NCI-H187 (cell line): ENCODE data around the gene CCDC201.

Source experiments
- DNase-seq, 2 experiments: peaks; one replicate each; lab custom pipeline; 2025; lab: John Stamatoyannopoulos, UW

The CCDC201 gene

GRCh38 chr7:45873035-45873354, at the start of gene CCDC201:
TSS of gene CCDC201 (minus strand) at chr7:45873082. CDS start at chr7:45873007, 75 bp downstream.
- no peak for DNase-seq

- DNase-seq = no peak
Measured at GRCh38 chr7:45921699-45922519, 49.0 kb upstream of the CCDC201 start.

- DNase-seq = no peak
Measured at GRCh38 chr7:45921381-45921698, 48.5 kb upstream of the CCDC201 start.

GRCh38 chr7:45920502-45921380, 47.9 kb upstream of the CCDC201 start, which contains the start of gene IGFBP3:
TSS of gene IGFBP3 (minus strand) at chr7:45921272. CDS start at chr7:45921140, 132 bp downstream.
- no peak for DNase-seq

GRCh38 chr7:45919993-45920459, 47.1 kb upstream of the CCDC201 start:
- no peak for DNase-seq

GRCh38 chr7:45919231-45919784, 46.4 kb upstream of the CCDC201 start:
- no peak for DNase-seq

- no peak for DNase-seq
Measured at GRCh38 chr7:45918556-45918955, 45.7 kb upstream of the CCDC201 start.

- DNase-seq = peak in 1 of 2 experiments; percentile 13
Measured at GRCh38 chr7:45917658-45918057, 44.8 kb upstream of the CCDC201 start.

- no peak for DNase-seq
Measured at GRCh38 chr7:45917064-45917463, 44.2 kb upstream of the CCDC201 start.

- no peak for DNase-seq
Measured at GRCh38 chr7:45915606-45916005, 42.7 kb upstream of the CCDC201 start.

GRCh38 chr7:45914911-45915310, 42.0 kb upstream of the CCDC201 start:
- DNase-seq = no peak

- no peak for DNase-seq
Measured at GRCh38 chr7:45912972-45913371, 40.1 kb upstream of the CCDC201 start.

- no peak for DNase-seq
Measured at GRCh38 chr7:45911311-45911710, 38.4 kb upstream of the CCDC201 start.

- DNase-seq = no peak
Measured at GRCh38 chr7:45910855-45911254, 38.0 kb upstream of the CCDC201 start.

GRCh38 chr7:45909561-45909960, 36.7 kb upstream of the CCDC201 start:
- no peak for DNase-seq

- no peak for DNase-seq
Measured at GRCh38 chr7:45902820-45903219, 29.9 kb upstream of the CCDC201 start.

GRCh38 chr7:45901566-45901965, 28.7 kb upstream of the CCDC201 start:
- no peak for DNase-seq

GRCh38 chr7:45898222-45898621, 25.3 kb upstream of the CCDC201 start:
- no peak for DNase-seq

GRCh38 chr7:45897042-45897690, 24.3 kb upstream of the CCDC201 start:
- DNase-seq = no peak

GRCh38 chr7:45894665-45895062, 21.8 kb upstream of the CCDC201 start:
- no peak for DNase-seq

- DNase-seq = no peak
Measured at GRCh38 chr7:45893996-45894664, 21.2 kb upstream of the CCDC201 start.
